Endothelial cell of umbilical vein (primary cell): ENCODE results near the gene MR1. TPM values are rescaled to one million over a fixed set of nuclear protein-coding genes. Genes with fewer than 3 reads are reported as not detected.

ENCODE experiments used
- BruUV-seq: library from RNA; stranded (reverse); fragments of 400-500 nt; replicated peaks from 2 replicates; lab custom pipeline; 2021; lab: Mats Ljungman, UMichigan
- CTCF ChIA-PET: fragments of 300-600, 350-600 bp; sonication (Branson Sonifier 250); formaldehyde crosslinking; loops from one replicate; lab custom pipeline; 2021; ENCODE audit warnings: antibody characterized with exemption, inconsistent platforms; lab: Charles Lee
- POLR2A ChIA-PET: fragments of 300-600, 350-600 bp; sonication (Branson Sonifier 250); formaldehyde crosslinking; loops from one replicate; lab custom pipeline; 2021; ENCODE audit warnings: antibody characterized with exemption, inconsistent platforms; lab: Charles Lee
- DNase-seq: peaks from one replicate; pipeline ENCODE4 v3.0.0-alpha.2; 2011; ENCODE audit warnings: low read depth, low spot score
- FAIRE-seq: peaks from 2 replicates; lab custom pipeline; 2011; peaks lifted over from hg19 to GRCh38; lab: Jason Lieb, UNC
- H2AFZ ChIP-seq: 2 replicates; pipeline ENCODE4 v1.6.0; 2012; ENCODE audit warnings: low read depth, low read length, control low read depth, inconsistent platforms
- H3K27ac ChIP-seq: 2 replicates; pipeline ENCODE4 v1.5.1; 2011; ENCODE audit warnings: low read depth, mild to moderate bottlenecking, control low read depth, low read length, moderate library complexity; ENCODE audit not compliant: insufficient read depth
- H3K27me3 ChIP-seq, 2 experiments: 2 replicates each; pipeline versions ENCODE4 v1.6.0 to v1.6.1; 2011; ENCODE audit warnings: low read length in 2 of 2, mixed read lengths in 1 of 2; ENCODE audit not compliant: control insufficient read depth in 2 of 2, insufficient read depth in 2 of 2
- H3K36me3 ChIP-seq, 2 experiments: 2 replicates in 1 of 2; 3 replicates in 1 of 2; pipeline ENCODE4 v1.5.1; 2011; ENCODE audit warnings: low read length in 2 of 2, mild to moderate bottlenecking in 1 of 2, moderate library complexity in 1 of 2; ENCODE audit not compliant: control insufficient read depth in 2 of 2, insufficient read depth in 2 of 2; ENCODE audit errors: extremely low read depth in 1 of 2
- H3K4me1 ChIP-seq: 3 replicates; pipeline ENCODE4 v1.5.1; 2011; ENCODE audit warnings: mild to moderate bottlenecking, low read length; ENCODE audit not compliant: control insufficient read depth, insufficient read depth; ENCODE audit errors: extremely low read depth
- H3K4me2 ChIP-seq: 2 replicates; pipeline ENCODE4 v1.6.1; 2011; ENCODE audit warnings: low read length, control low read depth, mixed read lengths; ENCODE audit not compliant: insufficient read depth
- H3K4me3 ChIP-seq, 3 experiments: fragments of 200-600 bp in 1 of 3; sonication (generic), shearing (Covaris generic) in 1 of 3; replicated peaks in 1 of 3; 2 replicates each; pipeline ENCODE4 v1.5.1; 2011 to 2016; ENCODE audit warnings: control low read depth in 3 of 3, low read length in 3 of 3, mild to moderate bottlenecking in 2 of 3, inconsistent platforms in 1 of 3, low read depth in 1 of 3, moderate library complexity in 1 of 3; ENCODE audit not compliant: insufficient read depth in 1 of 3
- H3K79me2 ChIP-seq: 2 replicates; pipeline ENCODE4 v1.6.0; 2012; ENCODE audit warnings: low read length, inconsistent platforms; ENCODE audit not compliant: control insufficient read depth, insufficient read depth
- H3K9ac ChIP-seq: replicated peaks from 2 replicates; pipeline ENCODE3; 2011; ENCODE audit warnings: low read length, control low read depth; ENCODE audit not compliant: insufficient read depth; ENCODE audit errors: extremely low read depth
- H3K9me1 ChIP-seq: replicated peaks from 3 replicates; pipeline ENCODE4 v1.6.0; 2011; ENCODE audit warnings: mild to moderate bottlenecking, low read length; ENCODE audit not compliant: control insufficient read depth, insufficient read depth; ENCODE audit errors: extremely low read depth
- H3K9me3 ChIP-seq: replicated peaks from 2 replicates; pipeline ENCODE4 v1.5.1; 2012; ENCODE audit warnings: low read length, inconsistent platforms; ENCODE audit not compliant: control insufficient read depth, insufficient read depth
- H4K20me1 ChIP-seq: replicated peaks from 2 replicates; pipeline ENCODE3; 2011; ENCODE audit warnings: mild to moderate bottlenecking, low read length; ENCODE audit not compliant: control insufficient read depth, insufficient read depth; ENCODE audit errors: extremely low read depth
- CTCF ChIP-seq, 2 donors: IDR thresholded peaks; 1 replicate in 1 of 2; 2 replicates in 1 of 2; pipeline ENCODE4 v1.5.1; 2011; ENCODE audit warnings: low read length in 2 of 2, mild to moderate bottlenecking in 2 of 2, moderate library complexity in 2 of 2, control low read depth in 1 of 2, inconsistent platforms in 1 of 2, low read depth in 1 of 2; ENCODE audit not compliant: insufficient read depth in 1 of 2; ENCODE audit errors: extremely low read depth in 1 of 2
- EZH2 ChIP-seq: IDR thresholded peaks from 2 replicates; pipeline ENCODE4 v1.6.1; 2012; ENCODE audit warnings: borderline replicate concordance, low read depth, mild to moderate bottlenecking, moderate library complexity, low read length, inconsistent platforms; ENCODE audit not compliant: severe bottlenecking
- FOS ChIP-seq: IDR thresholded peaks from 2 replicates; pipeline ENCODE4 v1.6.1; 2011; ENCODE audit warnings: mild to moderate bottlenecking, low read length, moderate library complexity, borderline replicate concordance; ENCODE audit not compliant: insufficient read depth
- MYC ChIP-seq: IDR thresholded peaks from one replicate; pipeline ENCODE4 v1.6.1; 2011; ENCODE audit warnings: mild to moderate bottlenecking, low read depth, low read length
- POLR2A ChIP-seq: IDR thresholded peaks from 2 replicates; pipeline ENCODE4 v1.6.1; 2012; ENCODE audit warnings: low read depth, mild to moderate bottlenecking, control low read depth, low read length
- POLR2AphosphoS5 ChIP-seq: IDR thresholded peaks from 2 replicates; pipeline ENCODE4 v1.6.1; 2012; ENCODE audit warnings: low read depth, mild to moderate bottlenecking, control low read depth, low read length, moderate library complexity; ENCODE audit not compliant: insufficient read depth
- dilution Hi-C: fragments of 300-500 bp; cut with MboI; formaldehyde crosslinking; loops from one replicate; pipeline ENCODE4 v1.15.0; 2019; ENCODE audit warnings: low sequenced_read_pairs; ENCODE audit not compliant: extremely low pct_ligation_motif_present
- intact Hi-C: fragments of 100-400 bp; cut with micrococcal nuclease; formaldehyde crosslinking; loops from one replicate; pipeline ENCODE4 v1.10.0; 2022
- polyA plus RNA-seq, 4 experiments: library from polyadenylated mRNA; depleted of rRNA in 3 of 4; stranded (reverse) in 3 of 4; unstranded in 1 of 4; fragments of >200 nt; gene quantifications; 2 replicates each; pipeline versions ENCODE4 v1.2.1 to v1.2.3, GENCODE V29; 2011 to 2012; ENCODE audit warnings: missing spikeins in 1 of 4
- total RNA-seq: library from RNA; stranded (reverse); gene quantifications from 2 replicates; pipeline ENCODE4 v1.2.3, GENCODE V29; 2021
- TF ChIP-seq, protein P1 (sequence below): IDR thresholded peaks from 2 replicates; pipeline ENCODE4 v1.6.1; 2011; ENCODE audit not compliant: insufficient read depth, insufficient read length

MR1 gene
- total and polyA plus RNA-seq, 2 donors (not counting 3 experiments of a cell fraction or from before 2014, with no cell fraction given): 1.3 to 2.5 TPM

GRCh38 chr1:181002582-181003172 lies 31.1 kb upstream of the MR1 start:
- H3K4me1 ChIP-seq: no peaks in the 10 kb centered on the region
- H3K9me1 ChIP-seq: no peaks in the 10 kb centered on the region
- H4K20me1 ChIP-seq: peaks cover 3% of the 10 kb centered on the region
- no peaks in the 10 kb centered on the region for H3K9me3 ChIP-seq
- H2AFZ ChIP-seq: no peak overlapping the region
- DNase-seq: no peak
- no peak overlapping the region for H3K4me3 ChIP-seq
- dilution Hi-C loops: no loop called here
- BruUV-seq: no TSS peak
- ChIA-PET CTCF (interaction anchor here (0.9 to 1.9 kb wide), 3 partner anchors 8 to 121 kb away, joined by 4 to 5 read pairs (median 4); no protein-coding TSS in a partner anchor), POLR2A (no interaction called here)
- H3K27me3 ChIP-seq: no peaks in the 10 kb centered on the region
- no peak overlapping the region for H3K4me2 ChIP-seq
- no peak for FAIRE-seq
- peaks cover 12 to 17% of the 10 kb centered on the region in 2 experiments for H3K36me3 ChIP-seq
- intact Hi-C loops: loop anchor here (1.0 kb wide), 1 partner anchor 20 kb away; the partner anchor contains the start of gene STX6
- H3K9ac ChIP-seq: no peak overlapping the region
- TF ChIP-seq FOS: no peak
- TF ChIP-seq, protein P1, sequence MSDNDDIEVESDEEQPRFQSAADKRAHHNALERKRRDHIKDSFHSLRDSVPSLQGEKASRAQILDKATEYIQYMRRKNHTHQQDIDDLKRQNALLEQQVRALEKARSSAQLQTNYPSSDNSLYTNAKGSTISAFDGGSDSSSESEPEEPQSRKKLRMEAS: no peak
- no peak for TF ChIP-seq EZH2
- TF ChIP-seq POLR2A: no peak
- no peak for TF ChIP-seq MYC
- no peak for TF ChIP-seq POLR2AphosphoS5
- TF ChIP-seq CTCF (IDR thresholded peaks at IDR 0.05; ENCODE audit: extremely low read depth in 1 of 2, insufficient read depth in 1 of 2, low read depth in 1 of 2, low read length in 2 of 2): no peak
- H3K27ac ChIP-seq: no peak overlapping the region
- peaks cover 16% of the 10 kb centered on the region for H3K79me2 ChIP-seq
